ENCODE results near the gene CBX6.

CBX6 gene

GRCh38 chr22:38817196-38817595 is 54.8 kb downstream of the CBX6 start:
- Histone ChIP-seq H3K36me3 (ENCODE audit: low read depth) (no peaks in the 10 kb centered on the region), H3K9me3 (ENCODE audit: severe bottlenecking) (no peaks in the 10 kb centered on the region), H3K4me3 (ENCODE audit: severe bottlenecking) (no peak overlapping the region), H3K27me3 (ENCODE audit: insufficient read depth, poor library complexity, severe bottlenecking) (peaks cover 10% of the 10 kb centered on the region), H3K4me1 (ENCODE audit: insufficient read depth, poor library complexity, severe bottlenecking) (no peaks in the 10 kb centered on the region), H3K27ac (ENCODE audit: poor library complexity, severe bottlenecking) (no peak overlapping the region)
- TF ChIP-seq CTCF (IDR thresholded peaks at IDR 0.05; ENCODE audit: poor library complexity, severe bottlenecking): no peak
- ATAC-seq (ENCODE audit: low read depth) (no peak), DNase-seq (ENCODE audit: low spot score) (no peak)

- TF ChIP-seq CTCF (IDR thresholded peaks at IDR 0.05; ENCODE audit: poor library complexity, severe bottlenecking): no peak
- Histone ChIP-seq H3K27me3 (ENCODE audit: insufficient read depth, poor library complexity, severe bottlenecking) (peaks cover 10% of the 10 kb centered on the region), H3K4me1 (ENCODE audit: insufficient read depth, poor library complexity, severe bottlenecking) (no peaks in the 10 kb centered on the region), H3K36me3 (ENCODE audit: low read depth) (no peaks in the 10 kb centered on the region), H3K4me3 (ENCODE audit: severe bottlenecking) (no peak overlapping the region), H3K27ac (ENCODE audit: poor library complexity, severe bottlenecking) (no peak overlapping the region), H3K9me3 (ENCODE audit: severe bottlenecking) (no peaks in the 10 kb centered on the region)
- DNase-seq (ENCODE audit: low spot score) (no peak), ATAC-seq (ENCODE audit: low read depth) (no peak)
Measured at GRCh38 chr22:38815842-38816241, 56.2 kb downstream of the CBX6 start.
